Stimulated activated naive B cell treated with anti-CD40 and anti-IgM and Interleukin-4, amounts not matched to agents 10 μg/mL and 1 μg/mL and 100 μg/mL, for 72 hours (primary cell): ENCODE data around the gene ROBO2.
"Not testable (repeated sequence)": the region's sequence is repeated elsewhere in the genome, so short reads cannot be mapped to it uniquely, and the experiment has no call there.

ENCODE experiments used
- ATAC-seq, 2 donors: fragments of 150-1000 bp; cut with Tn5 transposase; replicated peaks; 2 replicates each; pipeline ENCODE4 v1.10.0; 2021; ENCODE audit warnings: moderate library complexity in 1 of 2
- DNase-seq: peaks from one replicate; pipeline ENCODE4 v3.0.0; 2021
- H3K27ac Mint-ChIP-seq: one replicate; pipeline ENCODE4 v1.8.0; 2022; ENCODE audit warnings: mild to moderate bottlenecking, mixed read lengths
- H3K27me3 Mint-ChIP-seq, 2 donors: one replicate each; pipeline ENCODE4 v1.8.0; 2022; ENCODE audit warnings: mixed read lengths in 2 of 2
- H3K36me3 Mint-ChIP-seq, 2 donors: one replicate each; pipeline ENCODE4 v1.8.0; 2022; ENCODE audit warnings: mixed read lengths in 2 of 2, mild to moderate bottlenecking in 1 of 2
- H3K4me1 Mint-ChIP-seq, 2 donors: one replicate each; pipeline ENCODE4 v1.8.0; 2022; ENCODE audit warnings: mixed read lengths in 2 of 2, mild to moderate bottlenecking in 1 of 2
- H3K4me3 Mint-ChIP-seq, 2 donors: one replicate each; pipeline ENCODE4 v1.8.0; 2022; ENCODE audit warnings: mild to moderate bottlenecking in 2 of 2, mixed read lengths in 2 of 2, moderate library complexity in 1 of 2
- H3K9me3 Mint-ChIP-seq, 2 donors: one replicate each; pipeline ENCODE4 v1.8.0; 2022; ENCODE audit warnings: mixed read lengths in 2 of 2, mild to moderate bottlenecking in 1 of 2

The ROBO2 gene

DNA sequence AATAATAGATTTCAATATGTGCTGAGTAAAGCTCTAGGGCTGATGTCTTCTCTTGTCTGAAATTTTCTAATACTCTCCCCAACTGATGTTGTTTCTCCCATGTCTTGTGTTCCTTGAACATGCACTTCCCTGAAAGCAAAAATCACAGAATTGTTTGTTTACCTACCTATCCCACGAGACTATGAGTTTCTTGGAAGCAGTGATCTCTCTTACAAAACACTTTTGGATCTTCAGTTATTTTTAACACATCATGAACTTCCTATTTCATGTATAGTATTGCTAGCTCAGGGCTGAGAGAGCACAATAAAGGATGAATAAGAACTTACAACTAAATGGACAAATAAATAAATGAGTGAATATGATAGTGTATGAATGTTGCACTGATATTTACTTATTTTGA, 365.0 kb downstream of the ROBO2 start:
- Mint-ChIP-seq H3K4me1 (no peaks in the 10 kb centered on the region), H3K27ac (no peak overlapping the region), H3K27me3 (no peaks in the 10 kb centered on the region), H3K4me3 (no peak overlapping the region), H3K9me3 (peaks cover 0 to 4% of the 10 kb centered on the region in 2 donors), H3K36me3 (no peaks in the 10 kb centered on the region)
- DNase-seq (no peak), ATAC-seq (no peak)

DNA sequence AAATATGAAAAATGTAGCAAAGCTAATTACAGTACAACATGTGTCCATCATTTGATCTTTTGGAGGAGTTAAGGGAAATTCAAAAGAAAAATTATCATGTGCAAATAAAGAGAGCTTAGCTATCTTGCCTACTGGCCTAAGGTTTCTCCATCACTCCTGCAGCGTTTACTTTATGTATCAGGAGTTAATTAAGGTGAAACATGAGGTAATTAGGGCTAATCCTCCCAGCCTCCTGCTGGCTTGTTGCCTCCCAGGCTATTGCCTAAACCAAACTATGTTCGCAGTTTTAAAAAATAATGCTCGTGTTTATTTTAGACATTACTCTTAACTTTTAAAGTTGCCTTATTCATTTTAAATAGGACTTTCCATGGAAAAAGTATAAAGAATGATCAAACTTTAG, 367.5 kb downstream of the ROBO2 start:
- no peak overlapping the region for H3K27ac Mint-ChIP-seq
- no peaks in the 10 kb centered on the region for H3K36me3 Mint-ChIP-seq
- no peak for DNase-seq
- no peaks in the 10 kb centered on the region for H3K4me1 Mint-ChIP-seq
- no peak for ATAC-seq
- H3K4me3 Mint-ChIP-seq, result no peak overlapping the region
- H3K9me3 Mint-ChIP-seq, result peaks cover 0 to 3% of the 10 kb centered on the region in 2 donors
- no peaks in the 10 kb centered on the region for H3K27me3 Mint-ChIP-seq

DNA sequence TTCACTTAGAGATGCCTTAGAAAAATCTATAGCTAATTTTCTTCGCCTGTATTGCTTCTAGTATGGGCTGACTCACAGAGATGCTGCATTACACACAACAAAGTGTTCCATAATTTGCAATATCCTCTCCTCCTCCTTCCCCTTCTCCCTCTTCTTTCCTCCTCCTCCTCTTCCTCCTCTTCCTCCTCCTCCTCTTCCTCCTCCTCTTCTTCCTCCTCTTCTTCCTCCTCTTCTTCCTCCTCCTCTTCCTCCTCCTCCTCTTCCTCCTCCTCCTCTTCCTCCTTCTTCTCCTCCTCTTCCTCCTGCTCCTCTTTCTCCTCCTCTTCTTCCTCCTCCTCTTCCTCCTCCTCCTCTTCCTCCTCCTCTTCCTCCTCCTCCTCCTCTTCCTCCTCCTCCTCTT, 370.4 kb downstream of the ROBO2 start:
- H3K4me3 Mint-ChIP-seq, H3K36me3 Mint-ChIP-seq, H3K4me1 Mint-ChIP-seq, ATAC-seq, H3K27ac Mint-ChIP-seq, DNase-seq, H3K27me3 Mint-ChIP-seq: not testable (repeated sequence)
- H3K9me3 Mint-ChIP-seq, result peaks cover 12 to 17% of the 10 kb centered on the region in 2 donors

DNA sequence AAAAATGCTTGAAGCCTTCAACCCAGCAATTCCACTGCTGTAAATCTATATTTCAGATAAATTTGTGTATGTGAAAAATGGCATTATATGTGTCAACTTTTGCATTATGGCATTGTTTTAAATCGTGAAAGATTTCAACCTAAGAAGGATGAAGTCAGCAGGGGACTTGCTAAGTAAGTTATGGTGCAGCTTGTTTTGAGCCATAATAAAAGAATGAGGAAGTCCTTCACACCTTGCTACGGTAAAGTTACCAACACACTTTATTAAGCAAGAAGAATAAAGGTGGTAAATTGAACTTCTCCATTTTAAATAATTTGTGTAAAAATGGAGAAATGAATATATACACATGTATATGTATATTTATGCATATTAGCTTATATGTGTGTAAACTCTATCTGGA, 371.4 kb downstream of the ROBO2 start:
- H3K27ac Mint-ChIP-seq, result no peak overlapping the region
- ATAC-seq (no peak), DNase-seq (no peak)
- H3K27me3 Mint-ChIP-seq, result no peaks in the 10 kb centered on the region
- H3K36me3 Mint-ChIP-seq, result no peaks in the 10 kb centered on the region
- H3K4me1 Mint-ChIP-seq, result no peaks in the 10 kb centered on the region
- no peak overlapping the region for H3K4me3 Mint-ChIP-seq
- peaks cover 12 to 16% of the 10 kb centered on the region in 2 donors for H3K9me3 Mint-ChIP-seq

DNA sequence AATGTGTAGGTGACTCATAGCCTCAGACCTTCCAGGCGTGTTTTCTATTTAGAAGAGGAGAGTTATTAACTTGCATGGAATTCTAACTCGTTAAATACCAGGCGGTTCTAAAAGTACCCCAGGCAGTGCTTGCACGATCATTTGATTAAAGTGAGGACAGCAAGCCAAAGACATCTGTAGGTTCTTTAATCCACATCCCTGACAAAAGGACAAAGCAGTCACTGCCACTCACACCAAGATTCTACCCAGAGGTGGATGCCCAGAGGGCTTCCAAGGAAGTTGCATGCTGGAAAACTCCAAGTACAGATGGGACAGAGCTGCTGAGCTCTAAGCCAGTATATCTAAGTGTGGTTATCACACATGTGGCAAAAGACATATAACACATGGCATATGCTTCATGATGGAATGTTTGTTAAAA, 372.1 kb downstream of the ROBO2 start:
- Mint-ChIP-seq H3K9me3 (peaks cover 12 to 17% of the 10 kb centered on the region in 2 donors), H3K4me3 (no peak overlapping the region), H3K27me3 (no peaks in the 10 kb centered on the region), H3K36me3 (no peaks in the 10 kb centered on the region), H3K4me1 (no peaks in the 10 kb centered on the region), H3K27ac (no peak overlapping the region)
- ATAC-seq (no peak), DNase-seq (no peak)

DNA sequence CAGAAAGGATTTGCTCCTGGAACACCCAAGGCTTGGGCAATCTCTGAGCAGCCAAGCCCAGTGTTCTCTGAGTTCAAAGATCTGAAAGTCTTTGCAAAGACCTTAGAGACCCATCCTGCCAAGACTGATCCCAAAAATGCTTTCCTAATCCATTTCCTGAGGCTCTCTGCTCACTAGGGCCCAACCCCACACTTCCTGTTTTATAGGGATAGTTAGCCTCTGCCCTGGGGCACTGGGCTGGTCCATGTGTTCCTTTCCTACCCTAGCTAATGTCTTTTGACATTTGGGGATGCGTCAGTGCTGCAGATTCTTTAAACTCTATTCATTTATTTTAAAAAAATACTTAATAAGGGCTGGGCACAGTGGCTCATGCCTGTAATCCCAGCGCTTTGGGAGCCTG, 372.7 kb downstream of the ROBO2 start:
- no peak overlapping the region for H3K27ac Mint-ChIP-seq
- peaks cover 12 to 17% of the 10 kb centered on the region in 2 donors for H3K9me3 Mint-ChIP-seq
- no peaks in the 10 kb centered on the region for H3K27me3 Mint-ChIP-seq
- H3K36me3 Mint-ChIP-seq, result no peaks in the 10 kb centered on the region
- H3K4me3 Mint-ChIP-seq, result no peak overlapping the region
- ATAC-seq, result no peak
- no peaks in the 10 kb centered on the region for H3K4me1 Mint-ChIP-seq
- no peak for DNase-seq

DNA sequence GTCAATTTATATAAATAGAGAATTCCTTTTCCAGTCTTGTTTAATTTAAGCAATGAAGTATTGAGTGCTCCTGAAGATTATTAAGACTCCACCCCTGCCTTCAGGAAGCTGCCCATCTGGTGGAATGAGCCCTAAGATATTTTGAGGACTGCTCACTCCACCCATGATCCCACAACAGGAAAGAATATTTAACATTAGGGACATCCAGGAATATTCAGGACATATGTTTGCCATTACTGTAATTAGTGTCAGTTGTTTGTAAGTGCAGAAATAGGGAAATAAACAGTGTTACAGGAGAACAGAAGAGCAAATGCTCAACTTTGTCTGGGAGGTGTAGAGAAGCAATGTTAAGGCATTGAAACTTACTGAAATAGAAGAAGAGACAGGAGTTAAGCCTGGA, 375.0 kb downstream of the ROBO2 start:
- ATAC-seq (no peak), DNase-seq (no peak)
- Mint-ChIP-seq H3K4me1 (no peaks in the 10 kb centered on the region), H3K27me3 (no peaks in the 10 kb centered on the region), H3K4me3 (no peak overlapping the region), H3K36me3 (no peaks in the 10 kb centered on the region), H3K27ac (no peak overlapping the region), H3K9me3 (peaks cover 12 to 17% of the 10 kb centered on the region in 2 donors)

DNA sequence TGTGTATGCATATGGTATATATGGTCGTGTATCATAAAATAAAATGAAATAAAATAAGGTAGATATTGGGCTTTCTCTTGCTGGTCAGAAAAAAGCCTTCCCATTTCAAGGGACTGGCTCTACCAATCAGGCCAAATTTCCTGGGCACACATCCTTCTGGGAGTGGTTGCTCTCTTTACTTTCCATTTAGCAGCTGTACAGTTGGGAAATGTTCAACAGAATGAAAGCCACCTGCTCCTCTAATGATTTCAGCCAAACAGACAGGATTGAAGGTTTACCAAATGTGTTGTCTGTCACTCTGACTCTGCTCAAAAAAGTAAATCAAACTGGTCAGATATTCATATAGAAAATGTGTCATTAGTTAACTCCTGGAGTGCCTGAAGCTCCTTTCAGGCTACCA, 380.4 kb downstream of the ROBO2 start:
- DNase-seq, result no peak
- no peaks in the 10 kb centered on the region for H3K4me1 Mint-ChIP-seq
- H3K36me3 Mint-ChIP-seq, result no peaks in the 10 kb centered on the region
- H3K9me3 Mint-ChIP-seq, result peaks cover 3 to 4% of the 10 kb centered on the region in 2 donors
- no peak for ATAC-seq
- no peak overlapping the region for H3K27ac Mint-ChIP-seq
- no peak overlapping the region for H3K4me3 Mint-ChIP-seq
- no peaks in the 10 kb centered on the region for H3K27me3 Mint-ChIP-seq

DNA sequence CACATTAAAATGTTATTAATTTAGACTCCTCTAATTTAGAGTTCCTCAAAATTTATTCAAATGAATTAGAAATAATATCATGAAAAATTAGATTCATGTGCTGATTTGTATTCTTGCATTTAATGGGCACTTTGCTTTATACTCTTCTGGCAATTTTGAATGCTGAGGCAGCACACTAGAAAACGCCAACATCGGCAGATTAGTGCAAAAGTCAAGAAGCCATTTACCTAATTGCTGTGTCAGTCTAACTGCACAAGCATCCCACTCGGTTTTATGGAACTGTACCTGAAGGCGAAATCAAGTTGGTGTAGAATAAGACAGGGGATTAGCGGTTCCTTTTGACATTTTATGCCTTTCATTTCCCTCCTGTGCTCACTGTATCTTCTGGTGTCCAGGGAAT, 382.0 kb downstream of the ROBO2 start:
- Mint-ChIP-seq H3K27ac (no peak overlapping the region), H3K27me3 (no peaks in the 10 kb centered on the region), H3K4me1 (no peaks in the 10 kb centered on the region), H3K4me3 (no peak overlapping the region), H3K36me3 (no peaks in the 10 kb centered on the region), H3K9me3 (peaks cover 4 to 5% of the 10 kb centered on the region in 2 donors)
- no peak for ATAC-seq
- no peak for DNase-seq

DNA sequence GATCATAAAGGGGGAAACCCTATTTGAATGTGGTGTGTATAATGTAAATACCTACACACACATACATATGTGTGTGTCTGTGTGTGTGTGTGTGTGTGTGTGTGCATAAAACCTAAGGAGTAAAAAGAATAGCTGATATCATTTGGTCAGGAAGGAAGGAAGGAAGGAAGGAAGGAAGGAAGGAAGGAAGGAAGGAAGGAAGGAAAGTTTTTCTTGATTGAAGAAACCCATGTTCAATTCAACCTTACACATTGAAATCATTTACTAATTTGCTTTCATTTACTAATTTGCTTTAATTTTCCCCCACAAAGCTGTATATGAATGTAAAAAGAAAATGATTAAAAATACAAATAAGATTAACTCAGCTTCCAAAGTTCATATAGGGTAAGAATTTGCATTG, 386.6 kb downstream of the ROBO2 start:
- Mint-ChIP-seq H3K27ac (no peak overlapping the region), H3K27me3 (no peaks in the 10 kb centered on the region), H3K9me3 (peaks cover 4 to 5% of the 10 kb centered on the region in 2 donors), H3K36me3 (no peaks in the 10 kb centered on the region), H3K4me3 (no peak overlapping the region), H3K4me1 (no peaks in the 10 kb centered on the region)
- no peak for DNase-seq
- no peak for ATAC-seq

DNA sequence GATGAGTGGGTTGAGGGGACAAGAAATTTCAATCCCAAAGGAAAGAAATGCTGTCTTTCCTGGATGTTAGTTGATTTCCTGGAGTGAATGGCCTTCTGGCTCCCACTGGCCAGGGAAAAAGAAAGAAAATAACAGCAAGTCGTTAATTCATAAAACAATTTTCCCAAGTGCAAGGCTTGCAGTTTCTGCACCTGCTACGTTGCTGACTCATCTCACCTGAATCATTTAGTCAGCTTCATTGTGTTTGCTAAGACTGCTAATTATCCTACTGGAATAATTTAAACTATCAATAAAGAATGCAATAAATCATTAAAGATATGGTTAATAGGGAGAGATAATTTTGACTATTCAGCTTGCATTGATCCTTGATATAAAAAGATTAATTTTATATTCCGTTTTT, 387.6 kb downstream of the ROBO2 start:
- Mint-ChIP-seq H3K4me3 (no peak overlapping the region), H3K9me3 (peaks cover 4 to 5% of the 10 kb centered on the region in 2 donors), H3K36me3 (no peaks in the 10 kb centered on the region), H3K27me3 (no peaks in the 10 kb centered on the region), H3K27ac (no peak overlapping the region), H3K4me1 (no peaks in the 10 kb centered on the region)
- no peak for DNase-seq
- no peak for ATAC-seq

DNA sequence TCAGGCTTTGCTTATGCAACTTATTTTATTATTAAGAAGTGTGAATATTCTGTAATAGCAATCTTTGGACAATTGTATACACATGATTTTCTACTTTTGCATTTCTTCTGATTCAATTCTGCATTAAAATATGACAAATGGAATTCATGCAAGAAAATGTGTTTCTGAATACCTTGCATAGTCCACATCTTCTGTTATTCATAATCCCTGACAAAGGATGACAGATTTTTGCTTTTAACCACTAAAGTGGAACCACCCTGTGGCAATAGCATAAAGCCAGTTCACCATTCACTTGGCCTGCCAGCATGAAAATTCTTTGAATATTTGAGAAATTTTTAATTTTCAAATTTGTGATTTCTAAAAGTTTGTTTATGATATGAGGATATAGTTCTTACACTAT, 397.0 kb downstream of the ROBO2 start:
- H3K27me3 Mint-ChIP-seq, result no peaks in the 10 kb centered on the region
- ATAC-seq, result no peak
- no peaks in the 10 kb centered on the region for H3K36me3 Mint-ChIP-seq
- H3K4me1 Mint-ChIP-seq, result no peaks in the 10 kb centered on the region
- no peak overlapping the region for H3K27ac Mint-ChIP-seq
- peaks cover 0 to 5% of the 10 kb centered on the region in 2 donors for H3K9me3 Mint-ChIP-seq
- no peak for DNase-seq
- H3K4me3 Mint-ChIP-seq, result no peak overlapping the region

DNA sequence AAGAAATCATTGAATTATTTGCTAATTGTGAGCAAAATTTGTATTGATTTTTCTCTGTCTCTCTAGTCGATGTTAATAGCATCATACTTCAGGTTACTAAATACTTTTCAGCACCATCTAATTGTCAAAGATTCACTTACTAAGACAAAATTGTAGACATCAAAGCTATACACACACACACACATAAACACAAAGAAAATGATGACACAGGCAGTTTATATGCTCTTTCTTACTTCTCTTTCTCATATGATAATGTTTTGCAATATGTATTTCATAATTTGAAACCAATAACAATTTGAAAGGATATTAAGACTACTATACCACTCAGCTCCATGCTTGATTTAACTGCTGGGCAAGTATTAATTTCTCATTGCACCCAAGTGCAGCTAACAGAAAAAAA, 406.2 kb downstream of the ROBO2 start:
- H3K27ac Mint-ChIP-seq, result no peak overlapping the region
- ATAC-seq, result no peak

DNA sequence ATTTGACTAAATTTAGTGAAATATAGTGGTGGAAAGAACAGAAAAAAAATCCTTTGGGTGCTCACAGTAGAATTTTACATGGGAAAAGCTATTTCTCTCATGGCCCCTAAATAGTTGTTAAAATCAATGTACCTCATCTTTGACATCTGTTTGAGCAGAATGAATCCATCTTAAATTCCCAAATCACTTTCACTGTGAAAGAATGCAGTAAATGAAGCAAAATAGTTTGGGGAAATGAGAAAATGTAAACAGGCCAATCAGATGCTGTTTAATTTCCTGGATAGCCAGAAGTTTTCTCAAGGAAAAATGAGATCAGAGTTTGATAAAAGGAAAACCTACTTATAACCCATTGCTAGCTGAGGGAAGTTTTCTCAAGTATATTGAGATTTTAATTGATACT, 406.9 kb downstream of the ROBO2 start:
- H3K4me1 Mint-ChIP-seq, result no peaks in the 10 kb centered on the region
- H3K9me3 Mint-ChIP-seq, result no peaks in the 10 kb centered on the region
- no peaks in the 10 kb centered on the region for H3K36me3 Mint-ChIP-seq

More for the DNA sequence above, 406.2 kb downstream of the ROBO2 start:
- H3K9me3 Mint-ChIP-seq, result no peaks in the 10 kb centered on the region
- DNase-seq, result no peak
- no peaks in the 10 kb centered on the region for H3K4me1 Mint-ChIP-seq
- no peaks in the 10 kb centered on the region for H3K27me3 Mint-ChIP-seq
- H3K4me3 Mint-ChIP-seq, result no peak overlapping the region
- no peaks in the 10 kb centered on the region for H3K36me3 Mint-ChIP-seq

DNA sequence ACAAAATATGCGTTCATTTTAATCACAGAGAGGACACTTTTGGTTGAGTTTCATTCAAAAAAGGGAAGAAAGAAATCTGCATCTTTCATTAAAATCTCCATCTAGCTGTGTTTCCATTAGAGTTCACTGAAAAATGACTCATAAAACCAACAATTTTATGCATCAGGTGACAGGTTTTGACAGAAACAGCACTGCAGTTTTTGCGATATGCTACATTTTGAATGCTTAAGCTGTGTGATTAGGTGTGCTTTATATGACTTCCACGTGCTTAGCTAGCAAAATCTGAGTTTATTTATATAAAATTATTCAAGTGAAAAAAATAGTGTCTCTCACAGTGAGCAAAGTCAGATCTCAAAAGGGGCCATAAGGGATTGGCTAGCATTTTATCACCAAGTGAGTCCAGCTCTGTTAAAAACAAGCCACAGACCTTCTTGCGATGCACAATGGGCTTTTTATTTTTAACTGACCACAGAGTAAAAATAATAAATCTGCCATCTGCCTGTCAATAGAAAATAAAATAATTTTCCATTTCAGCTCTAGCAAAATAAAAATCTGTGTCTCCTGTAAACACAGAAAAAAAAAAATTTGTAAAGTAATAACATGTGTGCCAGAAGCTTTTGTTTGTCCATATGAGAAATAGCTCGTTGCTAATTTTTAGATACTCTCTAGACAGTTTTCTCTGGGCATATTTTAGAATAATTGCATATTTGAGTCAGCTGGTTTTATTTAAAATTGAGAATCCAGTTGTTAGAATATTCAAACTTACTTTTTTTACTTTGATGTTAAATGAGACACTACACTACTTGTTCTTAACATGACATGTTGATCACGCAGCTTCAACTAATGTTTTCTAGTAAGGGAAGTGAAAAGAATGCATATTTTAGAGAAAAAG, 409.8 kb downstream of the ROBO2 start:
- H3K4me3 Mint-ChIP-seq, result no peak overlapping the region
- H3K27ac Mint-ChIP-seq, result no peak overlapping the region
- H3K4me1 Mint-ChIP-seq, result no peaks in the 10 kb centered on the region
- H3K36me3 Mint-ChIP-seq, result no peaks in the 10 kb centered on the region
- no peak for ATAC-seq
- H3K27me3 Mint-ChIP-seq, result no peaks in the 10 kb centered on the region
- DNase-seq, result no peak
- H3K9me3 Mint-ChIP-seq, result no peaks in the 10 kb centered on the region

More for the DNA sequence above, 406.9 kb downstream of the ROBO2 start:
- ATAC-seq (no peak), DNase-seq (no peak)
- Mint-ChIP-seq H3K4me3 (no peak overlapping the region), H3K27me3 (no peaks in the 10 kb centered on the region), H3K27ac (no peak overlapping the region)
